Iris pigment epithelial cell (primary cell): ENCODE measurements around the gene TMEM225B.
A peak's percentile ranks its signal among the peaks of the same experiment; 100 is the strongest.
"Not testable (repeated sequence)": the region's sequence is repeated elsewhere in the genome, so short reads cannot be mapped to it uniquely, and the experiment has no call there.

Source experiments
- DNase-seq: peaks from one replicate; pipeline ENCODE4 v3.0.0-alpha.2; 2011; ENCODE audit warnings: low read depth

The TMEM225B gene

GRCh38 chr7:99597762-99598501, at the start of gene TMEM225B:
Gene TMEM225B (plus strand): TSS chr7:99598267. CDS start chr7:99604389, 6,122 bp downstream.
- DNase-seq, result no peak

- DNase-seq, result not testable (repeated sequence)
Observed at GRCh38 chr7:99549545-99549944, 48.5 kb upstream of the TMEM225B start.

GRCh38 chr7:99551334-99551733, 46.7 kb upstream of the TMEM225B start:
- peak; percentile 23 for DNase-seq

GRCh38 chr7:99551767-99552463, 46.2 kb upstream of the TMEM225B start, which contains the start of gene FAM200A:
Gene FAM200A (minus strand): TSS chr7:99552114. CDS start chr7:99548407, 3,707 bp downstream.
- DNase-seq, result peak; percentile 92

- DNase-seq, result no peak
Observed at GRCh38 chr7:99553039-99553438, 45.0 kb upstream of the TMEM225B start.

GRCh38 chr7:99554939-99555338, 43.1 kb upstream of the TMEM225B start:
- DNase-seq, result no peak

- DNase-seq, result peak; percentile 14
Observed at GRCh38 chr7:99557196-99557607, 40.9 kb upstream of the TMEM225B start.

- DNase-seq, result no peak
Observed at GRCh38 chr7:99557940-99558305, 40.1 kb upstream of the TMEM225B start.

- DNase-seq, result peak; percentile 84
Observed at GRCh38 chr7:99558306-99559174, 39.5 kb upstream of the TMEM225B start, which contains the start of gene ZNF655. Gene ZNF655 (plus strand): TSS chr7:99558642. CDS start chr7:99560560, 1,918 bp downstream.

GRCh38 chr7:99559175-99559915, 38.7 kb upstream of the TMEM225B start:
- peak; percentile 34 for DNase-seq

- DNase-seq, result no peak
Observed at GRCh38 chr7:99560834-99561736, 37.0 kb upstream of the TMEM225B start.

- DNase-seq, result no peak
Observed at GRCh38 chr7:99561737-99562051, 36.4 kb upstream of the TMEM225B start.

- DNase-seq, result no peak
Observed at GRCh38 chr7:99562114-99562784, 35.8 kb upstream of the TMEM225B start.

GRCh38 chr7:99562832-99563231, 35.2 kb upstream of the TMEM225B start:
- DNase-seq, result peak; percentile 100

GRCh38 chr7:99563650-99564049, 34.4 kb upstream of the TMEM225B start:
- DNase-seq, result peak; percentile 77

- DNase-seq, result not testable (repeated sequence)
Observed at GRCh38 chr7:99568770-99569169, 29.3 kb upstream of the TMEM225B start.

- DNase-seq, result no peak
Observed at GRCh38 chr7:99571768-99572167, 26.3 kb upstream of the TMEM225B start.

- DNase-seq, result no peak
Observed at GRCh38 chr7:99573257-99573656, 24.8 kb upstream of the TMEM225B start.

- no peak for DNase-seq
Observed at GRCh38 chr7:99576251-99576650, 21.8 kb upstream of the TMEM225B start.
